HG02571 (cell line): ENCODE results near the gene TFAP2A.

ENCODE experiments used
- ATAC-seq: cut with Tn5 transposase; IDR thresholded peaks from one replicate; pipeline ENCODE4 v1.9.1; 2021; ENCODE audit warnings: mild to moderate bottlenecking, moderate library complexity; ENCODE audit not compliant: unreplicated experiment

Gene TFAP2A

DNA sequence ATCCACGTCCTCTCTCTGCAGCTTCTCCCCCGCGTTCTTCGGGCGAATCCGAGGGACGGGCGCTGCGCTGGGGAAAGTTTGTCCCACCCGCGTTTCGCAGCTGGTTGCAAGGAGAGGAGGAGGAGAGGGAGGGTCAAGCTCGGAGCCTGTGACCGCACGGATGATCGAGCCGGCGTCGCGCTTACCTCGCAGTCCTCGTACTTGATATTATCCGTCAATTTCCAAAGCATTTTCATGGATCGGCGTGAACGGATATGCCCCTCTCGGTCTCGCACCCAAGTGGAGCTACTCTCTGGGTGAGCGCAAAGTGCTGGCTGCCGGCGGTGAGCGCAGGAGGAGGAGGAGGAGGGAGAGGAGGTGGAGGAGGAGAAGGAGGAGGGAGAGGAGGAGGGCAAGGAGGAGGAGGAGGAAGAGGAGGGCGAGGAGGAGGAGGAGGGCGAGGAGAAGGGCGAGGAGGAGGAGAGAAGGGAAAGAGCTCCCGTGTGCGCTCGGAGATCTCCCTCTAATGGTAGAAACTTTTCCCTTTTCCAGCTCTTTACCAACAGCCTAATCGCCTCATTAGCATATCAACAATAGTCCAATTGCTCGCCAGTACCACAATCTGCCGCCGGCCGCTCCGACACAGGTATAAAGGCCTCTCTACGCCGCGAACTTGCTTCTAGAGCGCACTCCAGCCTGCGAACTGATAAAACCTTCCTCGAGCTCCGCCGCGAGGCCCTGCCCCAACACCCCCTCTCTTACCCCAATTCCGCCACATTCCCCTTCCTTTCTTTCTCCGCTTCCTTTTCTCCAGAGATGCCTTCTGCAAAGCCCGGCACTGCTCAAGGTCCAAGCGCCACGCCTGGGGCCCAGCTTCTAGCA, at the start of gene TFAP2A:
Gene TFAP2A (minus strand): TSS at position 319 of the 861 bp plus-strand sequence. CDS start 83 bp downstream, at position 236.
- ATAC-seq, result no peak

DNA sequence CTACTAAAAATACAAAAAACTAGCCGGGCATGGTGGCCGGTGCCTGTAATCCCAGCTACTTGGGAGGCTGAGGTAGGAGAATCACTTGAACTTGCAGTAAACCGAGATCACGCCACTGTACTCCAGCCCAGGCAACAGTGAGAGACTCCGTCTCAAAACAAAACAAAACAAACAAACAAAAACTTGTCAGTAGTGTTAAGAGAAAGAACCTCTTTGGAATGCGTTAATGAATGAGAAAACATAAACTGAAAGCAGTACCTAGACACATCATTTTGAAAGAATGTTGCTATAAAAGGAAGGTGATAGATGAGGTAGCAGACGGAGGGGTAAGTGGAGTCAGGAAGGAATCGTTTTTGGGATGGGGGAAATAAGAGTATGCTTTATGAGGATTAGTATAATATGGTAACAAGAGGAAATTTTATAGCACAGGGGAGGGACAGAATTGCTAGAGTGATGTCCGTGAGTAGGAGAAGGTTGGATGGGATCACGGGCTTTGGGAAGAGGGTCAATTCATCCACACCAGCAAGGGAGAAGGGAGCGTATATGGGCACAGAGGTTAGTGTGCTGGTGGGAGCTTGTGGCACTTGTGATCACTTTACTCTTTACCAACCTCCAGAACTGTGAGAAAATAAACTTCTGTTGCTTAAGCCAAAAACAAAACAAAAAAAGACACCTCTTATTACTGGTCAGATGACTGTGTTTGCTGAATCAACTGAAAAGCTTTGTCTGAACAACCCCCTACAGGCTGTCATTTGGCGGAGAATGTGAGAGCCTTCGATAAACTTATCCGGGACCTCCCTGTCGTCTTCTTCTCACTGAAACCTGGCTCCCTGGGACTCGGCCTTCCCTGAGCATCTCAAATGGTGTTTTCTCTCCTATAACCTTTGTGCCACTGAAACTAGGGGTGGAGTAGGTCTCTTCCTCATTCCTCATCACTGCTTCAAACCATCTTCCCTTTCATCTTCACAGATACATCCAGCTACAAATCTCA, 48.9 kb upstream of the TFAP2A start:
- no peak for ATAC-seq

DNA sequence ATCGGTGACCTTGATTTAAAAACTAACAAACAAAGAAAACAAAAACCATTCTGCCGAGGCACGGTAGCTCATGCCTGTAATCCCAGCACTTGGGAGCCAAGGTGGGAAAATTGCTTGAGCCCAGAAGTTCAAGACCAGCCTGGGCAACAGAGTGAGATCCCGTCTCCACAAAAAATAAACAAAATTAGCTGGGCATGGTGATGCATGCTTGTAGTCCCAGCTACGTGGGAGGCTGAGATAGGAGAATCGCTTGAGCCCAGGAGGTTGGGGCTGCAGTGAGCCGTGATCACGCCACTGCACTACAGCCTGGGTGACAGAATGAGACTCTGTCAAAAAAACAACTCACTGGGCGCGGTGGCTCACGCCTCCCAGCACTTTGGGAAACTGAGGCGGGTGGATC, 48.2 kb upstream of the TFAP2A start:
- ATAC-seq, result no peak

DNA sequence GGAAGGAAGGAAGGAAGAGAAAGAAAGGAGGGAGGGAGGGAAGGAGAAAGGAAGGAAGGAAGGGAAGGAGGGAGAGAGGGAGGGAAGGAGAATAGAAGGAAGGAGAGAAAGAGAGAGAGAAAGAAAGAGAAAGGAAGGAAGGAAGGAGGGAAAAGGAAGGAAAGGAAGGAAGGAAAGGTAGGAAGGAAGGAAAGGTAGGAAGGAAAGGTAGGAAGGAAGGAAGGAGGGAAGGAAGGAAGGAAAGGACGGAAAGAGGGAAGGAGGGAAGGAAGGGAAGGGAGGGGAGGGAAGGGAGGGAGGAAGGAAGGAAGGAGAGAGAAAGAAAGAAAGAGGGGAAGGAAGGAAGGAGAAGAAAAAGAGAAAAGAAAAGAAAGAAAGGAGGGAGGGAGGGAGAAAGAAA, 47.0 kb upstream of the TFAP2A start:
- no peak for ATAC-seq

DNA sequence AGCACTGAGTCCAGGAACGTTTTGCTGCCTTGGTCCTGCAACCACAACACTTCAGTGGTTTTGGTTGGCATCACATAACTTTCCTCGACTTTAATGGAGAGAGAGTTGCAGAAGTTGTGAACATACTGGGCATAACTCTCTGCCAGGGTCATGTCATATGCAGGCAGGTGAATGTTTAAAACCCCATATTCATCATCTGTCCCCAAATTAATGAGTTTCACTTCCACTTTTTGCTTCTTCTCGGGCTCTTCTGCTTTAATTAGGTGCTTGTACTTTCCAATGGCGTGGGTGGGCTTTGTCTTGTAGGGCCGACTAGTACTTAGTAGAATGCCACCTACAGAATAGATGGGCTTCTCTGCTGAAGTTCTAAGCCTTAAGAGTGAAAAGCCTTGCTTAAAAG, 45.2 kb upstream of the TFAP2A start:
- peak; percentile 93 for ATAC-seq

DNA sequence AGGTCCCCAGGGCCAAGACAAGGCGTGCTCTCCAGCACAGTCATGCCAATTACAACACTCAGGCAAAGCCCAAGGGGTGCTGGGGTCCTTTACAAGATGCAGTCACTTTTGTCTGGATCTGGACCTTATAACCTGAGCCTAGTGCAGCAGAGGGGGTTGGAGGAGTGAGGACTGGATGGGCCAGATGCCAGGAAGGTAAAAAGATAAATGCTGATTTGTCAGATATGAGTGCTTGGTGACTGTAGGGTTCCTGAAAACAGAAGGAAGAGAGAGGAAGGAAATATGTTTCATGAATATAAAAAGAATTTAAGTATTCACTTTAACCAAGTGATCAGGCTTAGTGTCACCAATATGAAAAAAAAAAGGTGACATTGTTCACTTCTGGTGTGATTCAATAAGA, 43.4 kb upstream of the TFAP2A start:
- ATAC-seq, result no peak

DNA sequence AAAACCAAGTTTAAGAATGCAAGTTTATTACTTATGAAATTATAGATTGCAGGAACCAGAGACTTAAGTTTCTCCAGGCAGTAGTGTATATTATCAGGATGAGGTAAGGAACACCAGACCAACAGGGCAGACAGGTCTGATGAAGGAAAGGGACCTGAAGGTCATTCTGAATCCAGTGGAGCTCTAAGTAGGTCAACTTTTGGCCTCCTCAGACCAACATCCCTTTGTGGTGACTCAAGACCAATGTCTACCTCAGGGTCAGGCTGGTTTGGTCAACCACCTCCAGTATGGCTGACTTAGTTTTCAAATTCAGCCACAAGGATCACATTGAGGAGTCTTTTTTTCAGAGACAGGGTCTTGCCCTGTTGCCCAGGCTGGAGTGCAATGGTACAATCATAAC, 38.7 kb upstream of the TFAP2A start:
- no peak for ATAC-seq

DNA sequence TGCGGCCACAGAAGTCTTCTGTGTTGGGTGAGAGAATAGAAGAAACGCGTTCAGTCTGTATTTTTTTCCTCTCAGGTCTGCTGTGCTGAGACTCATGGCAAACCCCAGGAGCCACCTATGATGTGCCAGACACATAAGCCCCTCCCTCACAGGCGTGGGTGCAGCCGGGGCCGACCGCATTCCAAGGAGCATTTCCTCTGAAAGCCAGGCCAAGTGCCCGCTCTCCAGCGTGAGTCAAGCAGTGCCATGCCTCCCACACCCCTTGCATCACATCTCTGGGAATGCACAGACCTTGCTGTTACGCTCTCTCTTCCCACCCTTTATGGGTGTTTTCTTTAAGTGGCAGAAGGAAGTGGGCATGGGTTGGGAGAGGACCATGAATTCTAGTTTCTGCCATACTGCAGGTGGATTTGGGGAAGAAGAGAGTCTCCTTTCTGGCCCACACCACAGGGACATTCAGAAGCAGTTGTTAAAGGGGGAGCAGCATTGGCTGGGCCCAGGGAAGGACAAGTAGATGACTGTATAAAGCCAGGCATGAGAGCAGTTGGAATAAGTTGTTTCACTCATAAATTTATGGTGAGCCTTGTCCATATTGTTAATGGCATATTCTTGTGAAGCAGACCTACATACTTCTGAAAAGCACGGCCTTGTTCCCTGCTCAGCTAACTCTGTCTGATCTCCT, 37.1 kb upstream of the TFAP2A start:
- ATAC-seq, result no peak

DNA sequence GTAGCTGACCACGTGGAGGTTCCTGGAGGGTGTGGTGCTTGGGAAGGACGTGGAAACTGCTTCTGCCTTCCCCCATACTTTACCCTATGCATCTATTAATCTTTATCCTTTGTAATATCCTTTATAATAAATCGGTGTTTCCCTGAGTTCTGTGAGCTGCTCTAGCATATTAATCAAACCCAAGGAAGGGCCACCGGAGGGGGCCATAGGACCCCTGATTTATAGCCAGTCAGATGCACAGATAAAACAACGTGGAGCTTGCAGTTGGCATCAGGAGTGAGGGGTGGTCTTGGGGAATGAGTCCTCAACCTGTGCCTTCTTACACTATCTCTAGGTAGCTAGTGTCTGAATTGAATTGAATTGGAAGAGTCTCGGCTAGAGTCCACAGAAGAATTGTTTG, 36.5 kb upstream of the TFAP2A start:
- no peak for ATAC-seq

DNA sequence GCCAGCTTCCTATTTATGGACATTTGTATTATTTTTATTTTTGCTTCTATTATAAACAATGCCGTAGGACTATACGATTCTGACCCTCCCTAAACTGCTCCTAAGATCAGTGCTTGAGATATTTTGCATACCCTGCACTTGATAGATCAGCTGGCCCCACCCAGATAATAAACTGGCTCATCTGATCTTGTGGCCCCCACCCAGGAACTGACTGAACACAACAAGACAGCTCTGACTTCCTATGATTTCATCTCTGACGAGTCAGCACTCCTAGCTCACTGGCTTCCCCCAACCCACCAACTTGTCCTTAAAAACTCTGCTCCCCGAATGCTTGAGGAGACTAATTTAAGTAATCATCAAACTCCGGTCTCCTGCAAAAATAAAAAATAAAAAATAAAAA, 34.9 kb upstream of the TFAP2A start:
- ATAC-seq, result no peak

DNA sequence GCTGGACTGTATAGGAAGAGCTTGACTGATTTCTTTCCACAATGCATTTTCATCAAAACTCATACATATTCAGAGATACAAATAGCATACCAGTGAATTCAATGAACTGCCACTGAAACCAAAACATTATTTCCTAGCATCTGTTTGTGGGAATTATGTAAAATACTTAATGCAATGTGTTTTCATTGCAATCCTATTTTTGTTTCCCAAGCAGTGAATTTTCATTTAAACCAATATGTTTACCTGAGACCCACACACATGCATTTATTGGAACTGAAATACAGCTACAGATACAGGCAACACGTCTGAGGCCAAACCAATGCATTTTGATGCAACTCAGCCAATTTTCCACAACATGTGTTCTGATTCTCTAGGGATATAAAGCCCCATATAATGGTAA, 33.2 kb upstream of the TFAP2A start:
- no peak for ATAC-seq

DNA sequence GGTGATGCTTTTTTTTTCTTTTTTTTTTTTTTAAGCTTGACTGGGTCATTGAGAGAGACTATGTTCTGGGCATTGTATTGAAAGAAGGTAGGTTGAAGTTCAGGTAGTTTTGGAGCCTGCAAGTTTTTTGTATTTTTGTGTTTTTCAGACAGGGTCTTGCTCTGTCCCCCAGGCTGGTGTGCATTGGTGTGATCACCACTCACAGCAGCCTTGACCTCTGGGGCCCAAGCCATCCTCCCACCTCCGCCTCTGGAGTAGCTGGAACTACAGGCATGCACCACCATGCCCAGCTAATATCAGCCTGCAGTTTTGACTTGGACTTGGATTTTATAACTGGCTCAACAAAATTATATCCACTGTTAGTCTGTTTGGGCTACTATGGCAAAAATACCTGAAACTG, 31.7 kb upstream of the TFAP2A start:
- ATAC-seq, result no peak

DNA sequence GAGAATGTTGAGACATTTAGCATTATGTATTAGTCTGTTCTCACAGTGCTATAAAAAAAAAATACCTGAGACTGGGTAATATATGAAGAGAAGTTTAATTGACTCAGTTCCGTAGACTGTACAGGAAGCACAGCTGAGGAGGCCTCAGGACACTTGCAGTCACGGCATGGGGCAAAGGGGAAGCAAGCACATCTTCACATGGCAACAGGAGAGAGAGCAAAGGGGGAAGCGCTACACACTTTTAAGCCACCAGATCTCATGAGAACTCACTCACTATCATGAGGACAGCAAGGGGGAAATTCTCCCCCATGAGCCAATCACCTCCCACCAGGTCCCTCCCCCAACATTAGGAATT, 26.8 kb upstream of the TFAP2A start:
- no peak for ATAC-seq

DNA sequence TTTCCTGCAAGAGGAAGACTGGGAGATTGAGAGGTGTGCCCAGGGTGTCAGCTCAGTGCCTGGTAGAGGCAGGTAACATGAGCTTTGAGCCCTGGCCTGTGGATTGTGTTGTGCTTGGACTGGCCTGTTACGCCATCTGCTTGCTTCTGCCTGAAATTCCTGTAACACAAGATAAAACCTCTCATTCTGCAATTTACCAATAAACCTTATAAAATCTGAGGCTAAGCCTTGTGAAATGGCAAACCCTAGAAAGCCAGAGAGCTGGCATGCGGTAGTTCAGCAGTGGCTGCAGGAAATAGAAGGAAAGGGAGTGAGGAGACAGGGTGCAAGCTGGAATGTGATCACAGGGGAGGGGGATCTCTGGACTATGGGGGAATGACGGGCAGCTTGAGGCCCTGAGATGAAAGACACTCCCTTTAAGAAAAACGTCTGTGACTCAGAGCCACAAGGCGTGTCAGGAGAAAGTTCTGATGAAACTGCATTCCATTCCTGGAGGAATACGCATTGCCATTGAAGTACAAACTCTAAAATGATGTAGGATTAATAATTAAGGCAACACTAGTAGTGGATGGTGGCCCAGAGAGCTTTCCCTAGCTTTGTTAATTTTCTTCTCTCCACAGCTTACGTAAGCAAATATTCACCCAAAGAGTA, 26.3 kb upstream of the TFAP2A start:
- ATAC-seq, result no peak

DNA sequence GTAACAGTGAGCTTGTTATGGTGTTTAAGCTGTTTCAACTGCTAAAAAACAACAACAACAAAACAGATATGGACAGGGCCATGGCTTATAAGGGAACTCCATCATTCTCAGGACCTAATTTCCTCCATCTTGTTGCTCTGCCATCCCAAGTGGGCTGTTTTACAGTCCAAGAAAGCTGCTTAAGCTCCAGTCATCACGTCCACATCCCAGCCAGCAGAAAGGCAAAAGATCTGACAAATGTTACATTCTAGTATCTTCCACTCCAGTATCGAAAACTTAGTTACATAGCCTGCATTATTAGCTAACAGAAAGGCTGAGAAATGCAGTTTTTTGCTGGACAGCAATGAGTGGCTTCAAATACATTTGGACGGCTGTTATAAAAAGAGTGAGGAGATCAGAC, 23.0 kb upstream of the TFAP2A start:
- no peak for ATAC-seq

DNA sequence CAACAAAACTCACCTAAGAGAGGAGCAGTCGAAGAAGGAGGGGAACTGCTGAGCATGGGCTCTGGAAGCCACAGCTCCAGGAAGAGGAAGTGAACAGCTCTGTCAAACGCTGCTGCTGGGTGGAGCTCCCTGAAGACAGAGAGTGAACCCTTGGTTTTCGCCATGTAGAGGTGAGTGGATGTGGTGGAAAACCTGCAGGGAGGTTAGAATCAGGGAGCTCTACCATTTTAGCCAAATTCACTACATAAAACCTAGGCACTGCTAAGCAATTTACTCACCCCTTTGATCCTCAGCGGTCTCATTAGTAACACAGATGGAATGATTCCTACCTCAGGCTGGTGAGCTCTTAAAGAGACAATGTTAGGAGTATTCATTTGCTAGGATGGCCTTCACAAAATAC, 19.4 kb upstream of the TFAP2A start:
- no peak for ATAC-seq

DNA sequence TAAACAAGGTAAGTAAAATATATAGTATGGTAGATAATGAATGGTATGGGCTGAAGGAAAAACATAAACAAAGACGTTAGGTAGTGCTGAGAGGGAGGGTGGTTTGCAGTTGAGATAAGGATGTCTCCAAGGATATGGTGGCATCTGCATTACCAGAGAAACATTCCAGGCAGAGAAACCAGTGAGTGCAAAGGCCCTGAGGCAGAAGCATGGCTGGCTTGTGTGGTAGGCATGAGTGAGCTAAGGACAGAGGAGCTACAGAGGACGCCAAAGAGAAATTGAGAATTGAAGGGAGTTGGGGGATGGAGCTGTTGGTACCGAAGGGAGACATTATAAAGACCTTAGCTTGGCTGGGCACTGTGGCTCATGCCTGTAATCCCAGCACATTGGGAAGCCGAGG, 18.4 kb upstream of the TFAP2A start:
- no peak for ATAC-seq

DNA sequence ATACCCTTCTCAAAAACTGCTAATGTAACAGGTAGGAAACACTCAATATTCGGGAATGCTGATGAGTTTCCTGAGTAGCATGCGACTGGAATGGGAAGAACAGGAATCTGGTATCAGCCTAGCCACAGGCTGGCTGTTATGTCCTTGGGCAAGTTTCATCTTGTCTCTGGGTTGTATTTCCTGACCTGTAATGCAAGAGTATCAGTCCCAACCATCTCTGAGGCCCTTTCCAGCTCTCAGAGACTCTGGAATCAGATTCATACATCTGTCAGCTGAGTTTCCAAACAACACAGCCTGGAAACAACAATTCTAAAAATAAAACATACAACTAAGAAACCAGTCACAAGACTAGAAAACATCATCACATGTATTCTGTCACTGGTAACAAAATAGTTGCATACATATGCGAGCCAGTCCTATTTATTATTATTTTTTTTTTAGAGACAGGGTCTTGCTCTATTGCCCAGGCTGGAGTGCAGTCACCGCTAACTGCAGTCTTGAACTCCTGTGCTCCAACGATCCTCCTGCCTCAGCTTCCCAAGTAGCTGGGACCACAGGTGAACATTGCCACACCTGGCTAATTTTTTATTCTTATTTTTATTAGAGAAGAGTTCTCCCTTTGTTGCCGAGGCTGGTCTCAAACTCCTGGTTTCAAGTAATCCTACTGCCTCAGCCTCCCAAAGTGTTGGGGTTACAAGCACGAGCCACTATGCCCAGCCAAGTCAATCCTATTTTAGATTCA, 16.7 kb upstream of the TFAP2A start:
- ATAC-seq, result no peak

DNA sequence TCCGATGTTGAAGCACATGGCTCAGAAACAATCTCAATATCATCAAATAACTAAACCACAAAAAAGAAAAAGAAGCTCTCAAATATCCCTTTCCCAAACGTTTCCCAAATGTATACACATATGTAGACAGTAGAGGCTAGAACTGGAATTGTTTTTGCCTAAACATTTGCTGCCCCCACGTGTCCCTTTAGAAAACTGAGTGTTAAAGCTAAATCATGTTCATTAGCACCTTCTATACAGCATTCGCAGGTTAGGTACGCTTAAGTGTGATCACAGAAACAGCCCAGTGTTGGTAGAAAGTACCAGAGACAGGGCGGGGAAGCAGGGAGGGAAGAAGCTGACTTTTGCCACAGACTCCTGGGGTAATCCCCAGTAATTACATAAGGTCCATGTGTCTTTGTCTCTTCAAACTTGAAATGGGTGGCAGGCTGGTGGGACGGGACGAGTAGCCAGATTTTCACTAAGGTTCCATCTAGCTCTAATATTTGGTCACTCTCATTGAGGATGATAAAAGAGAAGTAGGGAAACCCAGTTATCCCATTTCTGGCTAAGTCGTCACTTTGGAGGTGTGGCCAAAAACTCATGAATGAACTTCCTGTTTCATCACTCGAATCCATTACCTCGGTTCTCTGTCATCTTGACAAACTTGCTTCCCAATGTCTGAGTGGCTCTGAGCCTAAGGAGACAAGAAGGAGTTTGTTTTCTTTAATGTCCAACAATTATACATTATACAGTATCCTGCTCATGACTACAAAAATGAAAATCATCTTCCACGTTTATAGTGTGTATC, 15.0 kb upstream of the TFAP2A start:
- peak; percentile 70 for ATAC-seq
